Activated T-helper 17 cell treated with anti-CD3 and anti-CD28 coated beads, Interleukin-2, amount 50 U/mL, for 72 hours (primary cell): ENCODE data around the gene MLLT3. TPM values are rescaled to one million over a fixed set of nuclear protein-coding genes. Genes with fewer than 3 reads are reported as not detected.

Experiments
- ATAC-seq: fragments of 150-1000 bp; cut with Tn5 transposase; replicated peaks from 2 replicates; pipeline ENCODE4 v1.10.0; 2021; ENCODE audit warnings: mild to moderate bottlenecking, moderate library complexity
- H3K27ac Mint-ChIP-seq: one replicate; pipeline ENCODE4 v1.8.0; 2022; ENCODE audit warnings: mixed read lengths
- H3K27me3 Mint-ChIP-seq: one replicate; pipeline ENCODE4 v1.8.0; 2022; ENCODE audit warnings: mixed read lengths
- H3K36me3 Mint-ChIP-seq: one replicate; pipeline ENCODE4 v1.8.0; 2022; ENCODE audit warnings: low read depth, mild to moderate bottlenecking, mixed read lengths
- H3K4me1 Mint-ChIP-seq: one replicate; pipeline ENCODE4 v1.8.0; 2022; ENCODE audit warnings: mixed read lengths
- H3K4me3 Mint-ChIP-seq: one replicate; pipeline ENCODE4 v1.8.0; 2022; ENCODE audit warnings: mild to moderate bottlenecking, mixed read lengths
- H3K9me3 Mint-ChIP-seq: one replicate; pipeline ENCODE4 v1.8.0; 2022; ENCODE audit warnings: mixed read lengths
- total RNA-seq, 2 donors: library from RNA; stranded (reverse); gene quantifications; one replicate each; pipeline ENCODE4 v1.2.3, GENCODE V29; 2022

The MLLT3 gene
- total RNA-seq, 2 donors from 2014 or later = 45.7 to 54.9 TPM

GRCh38 chr9:20343325-20343724 lies 279.0 kb downstream of the MLLT3 start:
- Mint-ChIP-seq H3K27me3 (no peaks in the 10 kb centered on the region), H3K4me1 (peaks cover 4% of the 10 kb centered on the region), H3K36me3 (peaks cover 33% of the 10 kb centered on the region), H3K9me3 (no peaks in the 10 kb centered on the region), H3K27ac (no peak overlapping the region), H3K4me3 (no peak overlapping the region)
- no peak for ATAC-seq

GRCh38 chr9:20340511-20340861 lies 281.8 kb downstream of the MLLT3 start:
- Mint-ChIP-seq H3K27ac (no peak overlapping the region), H3K4me1 (peaks cover 4% of the 10 kb centered on the region), H3K27me3 (no peaks in the 10 kb centered on the region), H3K36me3 (peaks cover 8% of the 10 kb centered on the region), H3K9me3 (no peaks in the 10 kb centered on the region), H3K4me3 (no peak overlapping the region)
- ATAC-seq = no peak

GRCh38 chr9:20335668-20336332 lies 286.5 kb downstream of the MLLT3 start:
- Mint-ChIP-seq H3K4me3 (no peak overlapping the region), H3K9me3 (no peaks in the 10 kb centered on the region), H3K36me3 (no peaks in the 10 kb centered on the region), H3K4me1 (peaks cover 9% of the 10 kb centered on the region), H3K27me3 (no peaks in the 10 kb centered on the region), H3K27ac (no peak overlapping the region)
- ATAC-seq = peak; percentile 16

GRCh38 chr9:20333991-20334390 lies 288.3 kb downstream of the MLLT3 start:
- H3K36me3 Mint-ChIP-seq = no peaks in the 10 kb centered on the region
- no peaks in the 10 kb centered on the region for H3K9me3 Mint-ChIP-seq
- peaks cover 9% of the 10 kb centered on the region for H3K4me1 Mint-ChIP-seq
- peaks cover 3% of the 10 kb centered on the region for H3K27me3 Mint-ChIP-seq
- H3K4me3 Mint-ChIP-seq = no peak overlapping the region
- H3K27ac Mint-ChIP-seq = no peak overlapping the region
- no peak for ATAC-seq

- ATAC-seq = peak; percentile 87
- Mint-ChIP-seq H3K36me3 (no peaks in the 10 kb centered on the region), H3K9me3 (no peaks in the 10 kb centered on the region), H3K27ac (peak overlapping the region; percentile 29), H3K4me3 (peak overlapping the region; percentile 2), H3K27me3 (peaks cover 3% of the 10 kb centered on the region), H3K4me1 (peaks cover 9% of the 10 kb centered on the region)
These were observed 291.1 kb downstream of the MLLT3 start for GRCh38 chr9:20331095-20331685.

- Mint-ChIP-seq H3K9me3 (no peaks in the 10 kb centered on the region), H3K4me3 (peak overlapping the region; percentile 2), H3K4me1 (peaks cover 9% of the 10 kb centered on the region), H3K27me3 (peaks cover 3% of the 10 kb centered on the region), H3K36me3 (no peaks in the 10 kb centered on the region), H3K27ac (peak overlapping the region; percentile 29)
- ATAC-seq = no peak
These were observed 291.6 kb downstream of the MLLT3 start for GRCh38 chr9:20330688-20331087.

GRCh38 chr9:20326516-20326915 lies 295.8 kb downstream of the MLLT3 start:
- Mint-ChIP-seq H3K36me3 (no peaks in the 10 kb centered on the region), H3K27ac (peak overlapping the region; percentile 10), H3K9me3 (no peaks in the 10 kb centered on the region), H3K4me1 (peaks cover 21% of the 10 kb centered on the region), H3K27me3 (peaks cover 3% of the 10 kb centered on the region), H3K4me3 (no peak overlapping the region)
- ATAC-seq = no peak

GRCh38 chr9:20325008-20325407 lies 297.3 kb downstream of the MLLT3 start:
- Mint-ChIP-seq H3K9me3 (no peaks in the 10 kb centered on the region), H3K27me3 (peaks cover 3% of the 10 kb centered on the region), H3K36me3 (peaks cover 3% of the 10 kb centered on the region), H3K4me3 (no peak overlapping the region), H3K4me1 (peaks cover 30% of the 10 kb centered on the region), H3K27ac (no peak overlapping the region)
- no peak for ATAC-seq

GRCh38 chr9:20322212-20322611 lies 300.1 kb downstream of the MLLT3 start:
- Mint-ChIP-seq H3K27ac (peak overlapping the region; percentile 92), H3K4me3 (peak overlapping the region; percentile 69), H3K4me1 (peaks cover 38% of the 10 kb centered on the region), H3K9me3 (no peaks in the 10 kb centered on the region), H3K27me3 (no peaks in the 10 kb centered on the region), H3K36me3 (peaks cover 7% of the 10 kb centered on the region)
- no peak for ATAC-seq

- peaks cover 7% of the 10 kb centered on the region for H3K36me3 Mint-ChIP-seq
- H3K27me3 Mint-ChIP-seq = no peaks in the 10 kb centered on the region
- H3K4me3 Mint-ChIP-seq = peak overlapping the region; percentile 69
- ATAC-seq = peak; percentile 71
- peak overlapping the region; percentile 92 for H3K27ac Mint-ChIP-seq
- no peaks in the 10 kb centered on the region for H3K9me3 Mint-ChIP-seq
- H3K4me1 Mint-ChIP-seq = peaks cover 43% of the 10 kb centered on the region
These were observed 300.7 kb downstream of the MLLT3 start for GRCh38 chr9:20321423-20322082.

GRCh38 chr9:20320921-20321320 lies 301.4 kb downstream of the MLLT3 start:
- no peaks in the 10 kb centered on the region for H3K27me3 Mint-ChIP-seq
- peaks cover 7% of the 10 kb centered on the region for H3K36me3 Mint-ChIP-seq
- peak overlapping the region; percentile 69 for H3K4me3 Mint-ChIP-seq

GRCh38 chr9:20319641-20320337 lies 302.5 kb downstream of the MLLT3 start:
- no peaks in the 10 kb centered on the region for H3K27me3 Mint-ChIP-seq
- H3K27ac Mint-ChIP-seq = peak overlapping the region; percentile 92
- H3K9me3 Mint-ChIP-seq = no peaks in the 10 kb centered on the region
- peaks cover 7% of the 10 kb centered on the region for H3K36me3 Mint-ChIP-seq
- peaks cover 52% of the 10 kb centered on the region for H3K4me1 Mint-ChIP-seq
- peak; percentile 63 for ATAC-seq
- H3K4me3 Mint-ChIP-seq = peak overlapping the region; percentile 69

More at GRCh38 chr9:20320921-20321320, 301.4 kb downstream of the MLLT3 start:
- Mint-ChIP-seq H3K4me1 (peaks cover 43% of the 10 kb centered on the region), H3K27ac (peak overlapping the region; percentile 92), H3K9me3 (no peaks in the 10 kb centered on the region)
- ATAC-seq = no peak

- ATAC-seq = no peak
- no peaks in the 10 kb centered on the region for H3K9me3 Mint-ChIP-seq
- peaks cover 7% of the 10 kb centered on the region for H3K36me3 Mint-ChIP-seq
- H3K27ac Mint-ChIP-seq = peak overlapping the region; percentile 23
- no peaks in the 10 kb centered on the region for H3K27me3 Mint-ChIP-seq
- peaks cover 49% of the 10 kb centered on the region for H3K4me1 Mint-ChIP-seq
- no peak overlapping the region for H3K4me3 Mint-ChIP-seq
These were observed 303.1 kb downstream of the MLLT3 start for GRCh38 chr9:20319241-20319640.

GRCh38 chr9:20317701-20318100 lies 304.6 kb downstream of the MLLT3 start:
- Mint-ChIP-seq H3K9me3 (no peaks in the 10 kb centered on the region), H3K4me3 (no peak overlapping the region), H3K36me3 (peaks cover 7% of the 10 kb centered on the region), H3K4me1 (peaks cover 49% of the 10 kb centered on the region), H3K27me3 (no peaks in the 10 kb centered on the region), H3K27ac (peak overlapping the region; percentile 61)
- ATAC-seq = no peak
